ENCODE measurements around the gene FGF19.

FGF19 gene

GRCh38 chr11:69732910-69733309, 29.1 kb upstream of the FGF19 start:
- Histone ChIP-seq H3K9ac (ENCODE audit: low read length) (no peak overlapping the region), H3K4me1 (ENCODE audit: control insufficient read depth, insufficient read depth, low read length) (no peaks in the 10 kb centered on the region), H3K36me3 (ENCODE audit: control insufficient read depth, insufficient read depth, low read length) (no peaks in the 10 kb centered on the region), H3K27me3 (ENCODE audit: control insufficient read depth, insufficient read depth, low read length) (no peaks in the 10 kb centered on the region), H3K9me3 (ENCODE audit: control insufficient read depth, low read length) (no peaks in the 10 kb centered on the region), H3K4me3 (ENCODE audit: low read length) (no peak overlapping the region)

GRCh38 chr11:69731110-69731509, 27.3 kb upstream of the FGF19 start:
- Histone ChIP-seq H3K27me3 (ENCODE audit: control insufficient read depth, insufficient read depth, low read length) (peaks cover 5% of the 10 kb centered on the region), H3K36me3 (ENCODE audit: control insufficient read depth, insufficient read depth, low read length) (no peaks in the 10 kb centered on the region), H3K4me1 (ENCODE audit: control insufficient read depth, insufficient read depth, low read length) (no peaks in the 10 kb centered on the region), H3K9ac (ENCODE audit: low read length) (no peak overlapping the region), H3K4me3 (ENCODE audit: low read length) (no peak overlapping the region), H3K9me3 (ENCODE audit: control insufficient read depth, low read length) (no peaks in the 10 kb centered on the region)

GRCh38 chr11:69730500-69730899, 26.7 kb upstream of the FGF19 start:
- H3K4me1 ChIP-seq (ENCODE audit: control insufficient read depth, insufficient read depth, low read length) = no peaks in the 10 kb centered on the region
- H3K27me3 ChIP-seq (ENCODE audit: control insufficient read depth, insufficient read depth, low read length) = peaks cover 8% of the 10 kb centered on the region
- no peak overlapping the region for H3K4me3 ChIP-seq (ENCODE audit: low read length)
- no peaks in the 10 kb centered on the region for H3K36me3 ChIP-seq (ENCODE audit: control insufficient read depth, insufficient read depth, low read length)
- no peaks in the 10 kb centered on the region for H3K9me3 ChIP-seq (ENCODE audit: control insufficient read depth, low read length)
- no peak overlapping the region for H3K9ac ChIP-seq (ENCODE audit: low read length)

- Histone ChIP-seq H3K36me3 (ENCODE audit: control insufficient read depth, insufficient read depth, low read length) (no peaks in the 10 kb centered on the region), H3K9me3 (ENCODE audit: control insufficient read depth, low read length) (no peaks in the 10 kb centered on the region), H3K4me1 (ENCODE audit: control insufficient read depth, insufficient read depth, low read length) (no peaks in the 10 kb centered on the region), H3K27me3 (ENCODE audit: control insufficient read depth, insufficient read depth, low read length) (peaks cover 8% of the 10 kb centered on the region), H3K4me3 (ENCODE audit: low read length) (no peak overlapping the region), H3K9ac (ENCODE audit: low read length) (no peak overlapping the region)
Measured at GRCh38 chr11:69729252-69729651, 25.4 kb upstream of the FGF19 start.

- H3K9ac ChIP-seq (ENCODE audit: low read length) = no peak overlapping the region
- H3K4me3 ChIP-seq (ENCODE audit: low read length) = no peak overlapping the region
- peaks cover 8% of the 10 kb centered on the region for H3K27me3 ChIP-seq (ENCODE audit: control insufficient read depth, insufficient read depth, low read length)
- no peaks in the 10 kb centered on the region for H3K4me1 ChIP-seq (ENCODE audit: control insufficient read depth, insufficient read depth, low read length)
- H3K9me3 ChIP-seq (ENCODE audit: control insufficient read depth, low read length) = no peaks in the 10 kb centered on the region
- no peaks in the 10 kb centered on the region for H3K36me3 ChIP-seq (ENCODE audit: control insufficient read depth, insufficient read depth, low read length)
Measured at GRCh38 chr11:69727266-69727665, 23.4 kb upstream of the FGF19 start.

GRCh38 chr11:69726481-69726880, 22.7 kb upstream of the FGF19 start:
- no peaks in the 10 kb centered on the region for H3K9me3 ChIP-seq (ENCODE audit: control insufficient read depth, low read length)
- no peak overlapping the region for H3K9ac ChIP-seq (ENCODE audit: low read length)
- peaks cover 14% of the 10 kb centered on the region for H3K27me3 ChIP-seq (ENCODE audit: control insufficient read depth, insufficient read depth, low read length)
- H3K36me3 ChIP-seq (ENCODE audit: control insufficient read depth, insufficient read depth, low read length) = no peaks in the 10 kb centered on the region
- no peaks in the 10 kb centered on the region for H3K4me1 ChIP-seq (ENCODE audit: control insufficient read depth, insufficient read depth, low read length)
- H3K4me3 ChIP-seq (ENCODE audit: low read length) = no peak overlapping the region

GRCh38 chr11:69726019-69726418, 22.2 kb upstream of the FGF19 start:
- H3K9ac ChIP-seq (ENCODE audit: low read length) = no peak overlapping the region
- no peak overlapping the region for H3K4me3 ChIP-seq (ENCODE audit: low read length)
- no peaks in the 10 kb centered on the region for H3K36me3 ChIP-seq (ENCODE audit: control insufficient read depth, insufficient read depth, low read length)
- H3K4me1 ChIP-seq (ENCODE audit: control insufficient read depth, insufficient read depth, low read length) = no peaks in the 10 kb centered on the region
- no peaks in the 10 kb centered on the region for H3K9me3 ChIP-seq (ENCODE audit: control insufficient read depth, low read length)
- H3K27me3 ChIP-seq (ENCODE audit: control insufficient read depth, insufficient read depth, low read length) = peaks cover 18% of the 10 kb centered on the region

GRCh38 chr11:69721745-69722144, 17.9 kb upstream of the FGF19 start:
- H3K9me3 ChIP-seq (ENCODE audit: control insufficient read depth, low read length) = no peaks in the 10 kb centered on the region
- H3K4me1 ChIP-seq (ENCODE audit: control insufficient read depth, insufficient read depth, low read length) = no peaks in the 10 kb centered on the region
- no peak overlapping the region for H3K9ac ChIP-seq (ENCODE audit: low read length)
- no peaks in the 10 kb centered on the region for H3K36me3 ChIP-seq (ENCODE audit: control insufficient read depth, insufficient read depth, low read length)
- peaks cover 46% of the 10 kb centered on the region for H3K27me3 ChIP-seq (ENCODE audit: control insufficient read depth, insufficient read depth, low read length)
- no peak overlapping the region for H3K4me3 ChIP-seq (ENCODE audit: low read length)

- no peaks in the 10 kb centered on the region for H3K4me1 ChIP-seq (ENCODE audit: control insufficient read depth, insufficient read depth, low read length)
- H3K4me3 ChIP-seq (ENCODE audit: low read length) = no peak overlapping the region
- no peak overlapping the region for H3K9ac ChIP-seq (ENCODE audit: low read length)
- no peaks in the 10 kb centered on the region for H3K36me3 ChIP-seq (ENCODE audit: control insufficient read depth, insufficient read depth, low read length)
- no peaks in the 10 kb centered on the region for H3K9me3 ChIP-seq (ENCODE audit: control insufficient read depth, low read length)
- H3K27me3 ChIP-seq (ENCODE audit: control insufficient read depth, insufficient read depth, low read length) = peaks cover 43% of the 10 kb centered on the region
Measured at GRCh38 chr11:69721106-69721505, 17.3 kb upstream of the FGF19 start.

- H3K36me3 ChIP-seq (ENCODE audit: control insufficient read depth, insufficient read depth, low read length) = no peaks in the 10 kb centered on the region
- peaks cover 41% of the 10 kb centered on the region for H3K27me3 ChIP-seq (ENCODE audit: control insufficient read depth, insufficient read depth, low read length)
- H3K4me1 ChIP-seq (ENCODE audit: control insufficient read depth, insufficient read depth, low read length) = no peaks in the 10 kb centered on the region
- no peak overlapping the region for H3K9ac ChIP-seq (ENCODE audit: low read length)
- H3K4me3 ChIP-seq (ENCODE audit: low read length) = no peak overlapping the region
- no peaks in the 10 kb centered on the region for H3K9me3 ChIP-seq (ENCODE audit: control insufficient read depth, low read length)
Measured at GRCh38 chr11:69718912-69719311, 15.1 kb upstream of the FGF19 start.

GRCh38 chr11:69718147-69718546, 14.3 kb upstream of the FGF19 start:
- peaks cover 41% of the 10 kb centered on the region for H3K27me3 ChIP-seq (ENCODE audit: control insufficient read depth, insufficient read depth, low read length)
- no peak overlapping the region for H3K4me3 ChIP-seq (ENCODE audit: low read length)
- H3K36me3 ChIP-seq (ENCODE audit: control insufficient read depth, insufficient read depth, low read length) = no peaks in the 10 kb centered on the region
- H3K9me3 ChIP-seq (ENCODE audit: control insufficient read depth, low read length) = no peaks in the 10 kb centered on the region
- H3K9ac ChIP-seq (ENCODE audit: low read length) = no peak overlapping the region
- no peaks in the 10 kb centered on the region for H3K4me1 ChIP-seq (ENCODE audit: control insufficient read depth, insufficient read depth, low read length)

GRCh38 chr11:69716891-69717747, 13.3 kb upstream of the FGF19 start:
- Histone ChIP-seq H3K4me1 (ENCODE audit: control insufficient read depth, insufficient read depth, low read length) (no peaks in the 10 kb centered on the region), H3K27me3 (ENCODE audit: control insufficient read depth, insufficient read depth, low read length) (peaks cover 44% of the 10 kb centered on the region), H3K9me3 (ENCODE audit: control insufficient read depth, low read length) (no peaks in the 10 kb centered on the region), H3K9ac (ENCODE audit: low read length) (no peak overlapping the region), H3K36me3 (ENCODE audit: control insufficient read depth, insufficient read depth, low read length) (no peaks in the 10 kb centered on the region), H3K4me3 (ENCODE audit: low read length) (no peak overlapping the region)
